H7 (cell line): ENCODE results near the gene SLCO4A1. TPM values are rescaled to one million over a fixed set of nuclear protein-coding genes. Genes with fewer than 3 reads are reported as not detected.

Experiments used
- DNase-seq: peaks from one replicate; pipeline ENCODE4 v3.0.0; 2012
- H3K27me3 ChIP-seq: 2 replicates; pipeline ENCODE4 v1.6.0; 2011; ENCODE audit warnings: mild to moderate bottlenecking, low read length; ENCODE audit not compliant: control insufficient read depth, insufficient read depth
- H3K36me3 ChIP-seq: replicated peaks from 2 replicates; pipeline ENCODE4 v1.5.1; 2011; ENCODE audit warnings: low read length; ENCODE audit not compliant: control insufficient read depth, insufficient read depth
- H3K4me3 ChIP-seq: 2 replicates; pipeline ENCODE4 v1.5.1; 2011; ENCODE audit warnings: low read depth, mild to moderate bottlenecking, control low read depth, low read length, moderate library complexity; ENCODE audit not compliant: insufficient read depth
- total RNA-seq: library from RNA; depleted of rRNA; stranded (reverse); fragments of >200 nt; shearing (Covaris generic); gene quantifications from 2 replicates; pipeline ENCODE4 v1.2.3, GENCODE V29; 2014

Gene SLCO4A1
- total RNA-seq, 1 experiment from 2014 or later = 14.6 TPM

- Histone ChIP-seq H3K4me3 (no peak overlapping the region), H3K27me3 (no peaks in the 10 kb centered on the region), H3K36me3 (no peaks in the 10 kb centered on the region)
- DNase-seq = no peak
These were observed 14.1 kb downstream of the SLCO4A1 start for GRCh38 chr20:62656197-62656918.

GRCh38 chr20:62656919-62657588 is 14.8 kb downstream of the SLCO4A1 start:
- DNase-seq = no peak
- Histone ChIP-seq H3K36me3 (no peaks in the 10 kb centered on the region), H3K27me3 (no peaks in the 10 kb centered on the region), H3K4me3 (no peak overlapping the region)

DNA sequence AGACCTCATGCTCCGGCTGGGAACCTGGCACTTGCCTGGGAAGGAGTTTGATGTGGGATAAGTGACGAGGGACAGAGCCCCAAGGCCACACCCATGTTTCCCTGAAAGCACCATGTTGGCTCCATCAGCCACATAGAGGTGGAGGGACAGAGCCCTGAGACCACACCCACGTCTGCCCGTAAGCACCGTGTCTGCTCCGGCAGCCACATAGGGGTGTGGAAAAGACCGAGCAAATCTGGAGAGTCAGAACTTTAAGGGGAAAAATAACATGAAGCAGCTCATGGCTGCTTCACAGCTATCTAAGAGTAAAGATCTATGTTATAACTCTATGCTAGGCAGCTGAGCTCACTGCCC is 15.3 kb downstream of the SLCO4A1 start:
- no peak for DNase-seq
- H3K4me3 ChIP-seq = no peak overlapping the region
- H3K27me3 ChIP-seq = no peaks in the 10 kb centered on the region
- no peaks in the 10 kb centered on the region for H3K36me3 ChIP-seq

DNA sequence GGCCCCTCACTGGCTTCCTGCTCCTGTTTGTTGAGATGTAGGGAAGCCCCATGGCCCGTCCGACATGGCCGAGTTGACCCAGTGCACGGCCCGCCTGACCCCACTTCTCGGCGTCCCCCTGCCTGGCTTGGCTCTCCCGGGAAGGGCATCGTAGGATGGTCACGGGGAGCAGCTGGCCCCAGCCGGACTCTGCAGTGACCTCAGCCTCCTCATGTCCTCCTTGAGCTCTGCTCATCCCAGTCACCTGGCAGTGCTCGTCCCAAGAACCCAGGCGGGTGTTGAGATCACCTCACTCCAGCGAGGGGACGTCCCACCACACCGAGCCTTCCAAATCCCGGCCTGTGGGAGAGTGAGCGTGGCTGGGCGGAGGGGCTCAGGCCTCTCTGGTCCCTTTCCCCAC is 15.7 kb downstream of the SLCO4A1 start:
- H3K36me3 ChIP-seq = no peaks in the 10 kb centered on the region
- H3K27me3 ChIP-seq = no peaks in the 10 kb centered on the region
- H3K4me3 ChIP-seq = no peak overlapping the region
- DNase-seq = no peak

DNA sequence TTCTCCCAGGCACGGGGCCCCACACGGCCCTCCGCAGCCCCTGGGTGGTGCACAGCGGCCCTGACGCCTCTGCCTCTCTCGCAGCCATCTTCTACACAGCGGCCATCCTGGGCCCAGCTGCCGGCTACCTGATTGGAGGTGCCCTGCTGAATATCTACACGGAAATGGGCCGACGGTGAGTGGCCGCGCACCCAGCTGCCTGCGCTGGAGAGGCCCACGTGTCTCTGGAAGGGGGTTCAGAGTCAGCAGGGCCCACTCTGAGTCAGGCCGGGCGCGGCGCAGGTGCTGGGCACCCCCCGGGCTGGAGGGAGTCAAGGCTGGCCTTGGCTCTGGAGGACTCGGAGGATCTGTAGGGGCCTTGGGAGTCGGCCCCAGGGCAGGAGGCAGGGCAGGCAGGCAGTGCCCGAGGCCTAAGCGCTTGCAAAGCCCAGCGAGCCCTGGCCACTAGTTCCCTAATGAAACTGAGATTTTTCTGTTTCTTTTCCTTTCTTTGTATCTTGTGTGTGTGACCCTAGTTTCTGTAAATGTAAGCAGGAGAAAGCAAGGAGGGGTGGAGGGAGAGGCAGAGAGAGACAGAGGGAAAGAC is 16.4 kb downstream of the SLCO4A1 start:
- H3K36me3 ChIP-seq = no peaks in the 10 kb centered on the region
- no peak overlapping the region for H3K4me3 ChIP-seq
- H3K27me3 ChIP-seq = no peaks in the 10 kb centered on the region
- DNase-seq = no peak

GRCh38 chr20:62659488-62660239 is 17.4 kb downstream of the SLCO4A1 start:
- H3K4me3 ChIP-seq = no peak overlapping the region
- no peak for DNase-seq
- no peaks in the 10 kb centered on the region for H3K36me3 ChIP-seq
- no peaks in the 10 kb centered on the region for H3K27me3 ChIP-seq

- H3K4me3 ChIP-seq = no peak overlapping the region
- no peaks in the 10 kb centered on the region for H3K36me3 ChIP-seq
These were observed 17.9 kb downstream of the SLCO4A1 start for GRCh38 chr20:62660240-62660615.

DNA sequence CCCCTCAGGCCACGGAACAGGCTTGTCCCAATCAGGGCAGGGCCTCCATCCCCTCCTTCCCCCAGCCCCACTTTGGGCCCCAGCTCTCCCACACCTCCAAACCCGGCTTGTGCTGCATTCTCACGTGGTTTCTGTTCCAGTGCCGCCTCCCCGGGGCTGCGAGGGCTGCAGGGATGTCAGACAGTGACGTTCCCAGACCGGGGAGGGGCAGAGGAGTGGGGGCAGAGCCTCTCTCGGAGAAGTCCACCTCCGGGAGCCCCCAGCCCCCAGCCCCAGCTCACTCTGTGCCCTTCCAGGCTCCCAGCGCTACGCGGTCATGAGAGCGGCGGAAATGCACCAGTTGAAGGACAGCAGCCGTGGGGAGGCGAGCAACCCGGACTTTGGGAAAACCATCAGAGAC is 18.5 kb downstream of the SLCO4A1 start:
- H3K4me3 ChIP-seq = no peak overlapping the region
- no peaks in the 10 kb centered on the region for H3K36me3 ChIP-seq
- DNase-seq = no peak
- no peaks in the 10 kb centered on the region for H3K27me3 ChIP-seq

More at GRCh38 chr20:62660240-62660615, 17.9 kb downstream of the SLCO4A1 start:
- no peaks in the 10 kb centered on the region for H3K27me3 ChIP-seq
- no peak for DNase-seq

DNA sequence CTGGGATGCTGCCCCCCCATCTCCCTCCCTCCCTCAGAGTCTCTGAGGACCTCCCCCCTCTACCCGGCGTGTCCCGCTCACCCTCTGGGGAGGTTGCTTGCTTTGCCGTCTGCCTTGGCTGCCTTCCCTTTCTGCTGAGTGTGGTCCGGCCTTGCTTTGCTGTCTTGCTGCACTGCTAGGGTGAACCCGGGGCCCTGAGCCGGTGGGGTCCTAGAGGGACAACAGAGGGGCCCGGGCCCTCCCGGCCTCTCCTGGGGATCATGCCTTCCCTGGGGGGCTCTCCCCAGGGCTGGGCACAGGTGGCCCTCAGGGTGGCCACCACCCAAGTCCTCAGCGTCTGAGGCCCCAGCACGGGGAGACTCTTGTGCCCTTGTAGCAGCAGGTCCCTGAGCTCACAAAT is 19.3 kb downstream of the SLCO4A1 start:
- no peak for DNase-seq
- no peak overlapping the region for H3K4me3 ChIP-seq
- no peaks in the 10 kb centered on the region for H3K27me3 ChIP-seq
- no peaks in the 10 kb centered on the region for H3K36me3 ChIP-seq

- DNase-seq = no peak
- Histone ChIP-seq H3K4me3 (no peak overlapping the region), H3K27me3 (no peaks in the 10 kb centered on the region), H3K36me3 (no peaks in the 10 kb centered on the region)
These were observed 20.1 kb downstream of the SLCO4A1 start for GRCh38 chr20:62662422-62662821.

- no peaks in the 10 kb centered on the region for H3K27me3 ChIP-seq
- H3K4me3 ChIP-seq = no peak overlapping the region
- no peak for DNase-seq
- H3K36me3 ChIP-seq = no peaks in the 10 kb centered on the region; the same call in 1 of the 2 replicates
These were observed 21.1 kb downstream of the SLCO4A1 start for GRCh38 chr20:62663145-62664018.

GRCh38 chr20:62664019-62664971 is 22.0 kb downstream of the SLCO4A1 start:
- DNase-seq = no peak
- Histone ChIP-seq H3K36me3 (no peaks in the 10 kb centered on the region; the same call in 1 of the 2 replicates), H3K27me3 (no peaks in the 10 kb centered on the region), H3K4me3 (no peak overlapping the region)

GRCh38 chr20:62665153-62665754 is 23.0 kb downstream of the SLCO4A1 start:
- no peak overlapping the region for H3K4me3 ChIP-seq

More at GRCh38 chr20:62665153-62665754, 23.0 kb downstream of the SLCO4A1 start:
- Histone ChIP-seq H3K27me3 (no peaks in the 10 kb centered on the region), H3K36me3 (no peaks in the 10 kb centered on the region; the same call in 1 of the 2 replicates)
- DNase-seq = no peak
